ENCODE results near the gene CCDC146. TPM values are rescaled to one million over a fixed set of nuclear protein-coding genes. Genes with fewer than 3 reads are reported as not detected.
"Not testable (repeated sequence)": the region's sequence is repeated elsewhere in the genome, so short reads cannot be mapped to it uniquely, and the experiment has no call there.

Gene CCDC146
- total RNA-seq, 1 donor from 2014 or later, result 4.5 TPM

GRCh38 chr7:77155601-77156377 lies 33.4 kb downstream of the CCDC146 start:
- not testable (repeated sequence) for H3K27ac Mint-ChIP-seq (ENCODE audit: unreplicated experiment); H3K36me3 Mint-ChIP-seq (ENCODE audit: low read depth, unreplicated experiment); H3K4me3 Mint-ChIP-seq (ENCODE audit: unreplicated experiment); DNase-seq (ENCODE audit: low spot score); H3K9me3 Mint-ChIP-seq (ENCODE audit: unreplicated experiment); H3K27me3 Mint-ChIP-seq (ENCODE audit: unreplicated experiment); H3K4me1 Mint-ChIP-seq (ENCODE audit: unreplicated experiment)

GRCh38 chr7:77157034-77157433 lies 34.6 kb downstream of the CCDC146 start:
- H3K27ac Mint-ChIP-seq (ENCODE audit: unreplicated experiment); H3K4me3 Mint-ChIP-seq (ENCODE audit: unreplicated experiment); DNase-seq (ENCODE audit: low spot score); H3K36me3 Mint-ChIP-seq (ENCODE audit: low read depth, unreplicated experiment); H3K9me3 Mint-ChIP-seq (ENCODE audit: unreplicated experiment); H3K27me3 Mint-ChIP-seq (ENCODE audit: unreplicated experiment); H3K4me1 Mint-ChIP-seq (ENCODE audit: unreplicated experiment): not testable (repeated sequence)

- no peak overlapping the region for H3K27ac Mint-ChIP-seq (ENCODE audit: unreplicated experiment)
- H3K36me3 Mint-ChIP-seq (ENCODE audit: low read depth, unreplicated experiment), result no peaks in the 10 kb centered on the region
- H3K4me3 Mint-ChIP-seq (ENCODE audit: unreplicated experiment), result no peak overlapping the region
- no peak for TF ChIP-seq CTCF (IDR thresholded peaks at IDR 0.05; ENCODE audit: unreplicated experiment)
- no peaks in the 10 kb centered on the region for H3K27me3 Mint-ChIP-seq (ENCODE audit: unreplicated experiment)
- H3K9me3 Mint-ChIP-seq (ENCODE audit: unreplicated experiment), result no peaks in the 10 kb centered on the region
- DNase-seq (ENCODE audit: low spot score), result no peak
- no peaks in the 10 kb centered on the region for H3K4me1 Mint-ChIP-seq (ENCODE audit: unreplicated experiment)
Observed at GRCh38 chr7:77157446-77157845, 35.0 kb downstream of the CCDC146 start.

- H3K27ac Mint-ChIP-seq (ENCODE audit: unreplicated experiment); H3K9me3 Mint-ChIP-seq (ENCODE audit: unreplicated experiment); H3K27me3 Mint-ChIP-seq (ENCODE audit: unreplicated experiment); H3K36me3 Mint-ChIP-seq (ENCODE audit: low read depth, unreplicated experiment); H3K4me1 Mint-ChIP-seq (ENCODE audit: unreplicated experiment); H3K4me3 Mint-ChIP-seq (ENCODE audit: unreplicated experiment); DNase-seq (ENCODE audit: low spot score): not testable (repeated sequence)
Observed at GRCh38 chr7:77171073-77171472, 48.7 kb downstream of the CCDC146 start.

- not testable (repeated sequence) for DNase-seq (ENCODE audit: low spot score); H3K4me1 Mint-ChIP-seq (ENCODE audit: unreplicated experiment); H3K4me3 Mint-ChIP-seq (ENCODE audit: unreplicated experiment); H3K27me3 Mint-ChIP-seq (ENCODE audit: unreplicated experiment); H3K9me3 Mint-ChIP-seq (ENCODE audit: unreplicated experiment); H3K27ac Mint-ChIP-seq (ENCODE audit: unreplicated experiment); H3K36me3 Mint-ChIP-seq (ENCODE audit: low read depth, unreplicated experiment)
Observed at GRCh38 chr7:77172437-77173172, 50.2 kb downstream of the CCDC146 start.

- DNase-seq (ENCODE audit: low spot score); H3K36me3 Mint-ChIP-seq (ENCODE audit: low read depth, unreplicated experiment); H3K27me3 Mint-ChIP-seq (ENCODE audit: unreplicated experiment); H3K27ac Mint-ChIP-seq (ENCODE audit: unreplicated experiment); H3K4me1 Mint-ChIP-seq (ENCODE audit: unreplicated experiment); H3K4me3 Mint-ChIP-seq (ENCODE audit: unreplicated experiment); H3K9me3 Mint-ChIP-seq (ENCODE audit: unreplicated experiment): not testable (repeated sequence)
Observed at GRCh38 chr7:77174418-77174817, 52.0 kb downstream of the CCDC146 start.

- not testable (repeated sequence) for DNase-seq (ENCODE audit: low spot score); H3K4me3 Mint-ChIP-seq (ENCODE audit: unreplicated experiment); H3K4me1 Mint-ChIP-seq (ENCODE audit: unreplicated experiment); H3K36me3 Mint-ChIP-seq (ENCODE audit: low read depth, unreplicated experiment); H3K9me3 Mint-ChIP-seq (ENCODE audit: unreplicated experiment); H3K27ac Mint-ChIP-seq (ENCODE audit: unreplicated experiment); H3K27me3 Mint-ChIP-seq (ENCODE audit: unreplicated experiment)
Observed at GRCh38 chr7:77175274-77175800, 52.9 kb downstream of the CCDC146 start.

- not testable (repeated sequence) for H3K27ac Mint-ChIP-seq (ENCODE audit: unreplicated experiment); H3K4me1 Mint-ChIP-seq (ENCODE audit: unreplicated experiment); H3K4me3 Mint-ChIP-seq (ENCODE audit: unreplicated experiment); H3K9me3 Mint-ChIP-seq (ENCODE audit: unreplicated experiment); DNase-seq (ENCODE audit: low spot score); H3K36me3 Mint-ChIP-seq (ENCODE audit: low read depth, unreplicated experiment); H3K27me3 Mint-ChIP-seq (ENCODE audit: unreplicated experiment)
Observed at GRCh38 chr7:77177321-77177904, 55.0 kb downstream of the CCDC146 start.

- H3K9me3 Mint-ChIP-seq (ENCODE audit: unreplicated experiment); H3K27me3 Mint-ChIP-seq (ENCODE audit: unreplicated experiment); H3K36me3 Mint-ChIP-seq (ENCODE audit: low read depth, unreplicated experiment); DNase-seq (ENCODE audit: low spot score); H3K4me1 Mint-ChIP-seq (ENCODE audit: unreplicated experiment); H3K4me3 Mint-ChIP-seq (ENCODE audit: unreplicated experiment); H3K27ac Mint-ChIP-seq (ENCODE audit: unreplicated experiment): not testable (repeated sequence)
Observed at GRCh38 chr7:77178024-77178423, 55.6 kb downstream of the CCDC146 start.
